A673 (cell line): ENCODE data around the gene GNG7. TPM values are rescaled to one million over a fixed set of nuclear protein-coding genes. Genes with fewer than 3 reads are reported as not detected.

Source experiments
- BruUV-seq: library from RNA; stranded (reverse); fragments of 400-500 nt; replicated peaks from 2 replicates; lab custom pipeline; 2021; lab: Mats Ljungman, UMichigan
- CTCF ChIA-PET: fragments of 300-600 bp; sonication (Branson Sonifier 250); formaldehyde crosslinking; loops from one replicate; lab custom pipeline; 2022; ENCODE audit warnings: antibody characterized with exemption; lab: Charles Lee
- POLR2A ChIA-PET: fragments of 300-600 bp; sonication (Branson Sonifier 250); formaldehyde crosslinking; loops from one replicate; lab custom pipeline; 2022; ENCODE audit warnings: antibody characterized with exemption; ENCODE audit not compliant: low non-redundant PET; lab: Charles Lee
- DNase-seq: peaks from one replicate; pipeline ENCODE4 v3.0.0-alpha.2; 2015; ENCODE audit warnings: low spot score
- H3K27ac ChIP-seq: fragments of 200-600 bp; sonication (generic); 2 replicates; pipeline ENCODE4 v1.5.1; 2016; ENCODE audit warnings: mixed run types, low read depth, mild to moderate bottlenecking, mixed read lengths, antibody characterized with exemption, low read length; ENCODE audit not compliant: poor library complexity, severe bottlenecking
- H3K27me3 ChIP-seq: fragments of 200-600 bp; sonication (generic); replicated peaks from 2 replicates; pipeline ENCODE4 v1.6.1; 2017; ENCODE audit warnings: mixed run types, low read depth, mild to moderate bottlenecking, mixed read lengths, antibody characterized with exemption, low read length; ENCODE audit not compliant: insufficient read depth, poor library complexity
- H3K36me3 ChIP-seq: fragments of 200-600 bp; sonication (generic); 2 replicates; pipeline ENCODE4 v1.6.1; 2016; ENCODE audit warnings: mixed run types, mild to moderate bottlenecking, mixed read lengths, antibody characterized with exemption, low read length; ENCODE audit not compliant: insufficient read depth, poor library complexity, severe bottlenecking
- H3K4me1 ChIP-seq: fragments of 200-600 bp; sonication (generic); 2 replicates; pipeline ENCODE4 v1.6.1; 2017; ENCODE audit warnings: mixed run types, mild to moderate bottlenecking, mixed read lengths, antibody characterized with exemption, low read length; ENCODE audit not compliant: insufficient read depth, poor library complexity, severe bottlenecking
- H3K4me3 ChIP-seq: fragments of 200-600 bp; sonication (generic); 2 replicates; pipeline ENCODE4 v1.5.1; 2016; ENCODE audit warnings: low read depth, mixed run types, mild to moderate bottlenecking, mixed read lengths, low read length; ENCODE audit not compliant: poor library complexity, severe bottlenecking
- H3K9me3 ChIP-seq: fragments of 200-600 bp; sonication (generic); 2 replicates; pipeline ENCODE4 v1.6.1; 2016; ENCODE audit warnings: mixed run types, low read depth, mild to moderate bottlenecking, mixed read lengths, antibody characterized with exemption, low read length; ENCODE audit not compliant: poor library complexity, severe bottlenecking
- CTCF ChIP-seq: fragments of 300-800, 200-600 bp; sonication (generic); conservative IDR thresholded peaks from 2 replicates; pipeline ENCODE4 v1.5.1; 2017; ENCODE audit warnings: low read depth, mild to moderate bottlenecking, antibody characterized with exemption, low read length, moderate library complexity, mixed read lengths
- EZH2 ChIP-seq: fragments of 200-600 bp; sonication (generic); IDR thresholded peaks from 2 replicates; pipeline ENCODE4 v1.6.1; 2017; ENCODE audit warnings: borderline replicate concordance, low read depth, mild to moderate bottlenecking, mixed read lengths, antibody characterized with exemption, low read length; ENCODE audit not compliant: poor library complexity, severe bottlenecking
- intact Hi-C: fragments of 100-400 bp; cut with micrococcal nuclease; formaldehyde crosslinking; loops from one replicate; pipeline ENCODE4 v1.10.0; 2022; ENCODE audit not compliant: unreplicated experiment
- total RNA-seq: library from RNA; stranded (reverse); gene quantifications from 2 replicates; pipeline ENCODE4 v1.2.3, GENCODE V29; 2021

The GNG7 gene
- total RNA-seq, 1 experiment from 2014 or later = 0.30 TPM

DNA sequence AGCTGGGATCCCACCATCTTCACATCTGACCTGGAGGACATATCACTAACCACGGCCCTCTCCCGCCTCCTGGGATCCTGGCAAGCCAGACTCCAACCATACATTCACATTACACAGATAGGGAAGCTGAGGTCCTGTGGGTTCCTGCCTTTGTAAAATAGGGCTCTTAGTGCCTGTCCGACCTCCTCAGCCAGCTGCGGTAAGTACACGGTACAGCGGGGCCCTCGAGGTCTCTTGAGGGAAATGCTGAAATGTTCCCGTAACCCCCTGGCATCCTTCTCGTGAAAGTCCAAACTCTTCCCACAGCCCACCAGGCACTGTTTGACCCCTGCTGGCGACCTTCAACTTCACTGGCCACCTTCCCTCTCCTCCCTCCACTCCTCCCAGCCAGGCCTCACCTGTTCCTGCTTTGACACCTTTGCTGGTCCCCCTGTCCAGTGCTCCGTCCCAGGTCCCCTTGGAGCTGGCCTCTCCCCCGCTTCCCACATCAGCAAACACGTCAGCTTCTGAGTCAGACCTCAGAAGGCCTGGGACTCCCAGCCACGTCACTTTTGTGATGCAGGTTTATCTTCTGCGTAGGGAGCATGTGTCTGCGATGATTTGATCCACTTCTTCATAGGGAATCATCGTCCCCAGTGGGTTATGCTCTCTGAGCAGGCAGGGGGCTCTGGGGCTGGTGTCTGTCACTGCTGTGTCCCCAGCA, 8.8 kb upstream of the GNG7 start:
- no peaks in the 10 kb centered on the region for H3K4me1 ChIP-seq
- H3K4me3 ChIP-seq = no peak overlapping the region
- no TSS peak for BruUV-seq
- intact Hi-C loops = no loop called here
- peaks cover 6% of the 10 kb centered on the region for H3K36me3 ChIP-seq
- ChIA-PET CTCF (interaction anchor here (0.6 kb wide), 2 partner anchors 13 to 80 kb away, joined by 3 read pairs; no protein-coding TSS in a partner anchor), POLR2A (no interaction called here)
- H3K9me3 ChIP-seq = peaks cover 7% of the 10 kb centered on the region
- H3K27me3 ChIP-seq = no peaks in the 10 kb centered on the region
- no peak overlapping the region for H3K27ac ChIP-seq
- no peak for DNase-seq
- TF ChIP-seq CTCF = no peak
- TF ChIP-seq EZH2 = no peak

GRCh38 chr19:2706251-2706650, 3.8 kb upstream of the GNG7 start:
- H3K27me3 ChIP-seq = peaks cover 9% of the 10 kb centered on the region
- intact Hi-C loops = no loop called here
- no peak overlapping the region for H3K27ac ChIP-seq
- DNase-seq = no peak
- BruUV-seq = no TSS peak
- TF ChIP-seq CTCF = no peak
- TF ChIP-seq EZH2 = no peak
- no peaks in the 10 kb centered on the region for H3K4me1 ChIP-seq
- POLR2A ChIA-PET = no interaction called here
- no peaks in the 10 kb centered on the region for H3K9me3 ChIP-seq
- H3K4me3 ChIP-seq = no peak overlapping the region
- no peaks in the 10 kb centered on the region for H3K36me3 ChIP-seq
- CTCF ChIA-PET = no interaction called here

DNA sequence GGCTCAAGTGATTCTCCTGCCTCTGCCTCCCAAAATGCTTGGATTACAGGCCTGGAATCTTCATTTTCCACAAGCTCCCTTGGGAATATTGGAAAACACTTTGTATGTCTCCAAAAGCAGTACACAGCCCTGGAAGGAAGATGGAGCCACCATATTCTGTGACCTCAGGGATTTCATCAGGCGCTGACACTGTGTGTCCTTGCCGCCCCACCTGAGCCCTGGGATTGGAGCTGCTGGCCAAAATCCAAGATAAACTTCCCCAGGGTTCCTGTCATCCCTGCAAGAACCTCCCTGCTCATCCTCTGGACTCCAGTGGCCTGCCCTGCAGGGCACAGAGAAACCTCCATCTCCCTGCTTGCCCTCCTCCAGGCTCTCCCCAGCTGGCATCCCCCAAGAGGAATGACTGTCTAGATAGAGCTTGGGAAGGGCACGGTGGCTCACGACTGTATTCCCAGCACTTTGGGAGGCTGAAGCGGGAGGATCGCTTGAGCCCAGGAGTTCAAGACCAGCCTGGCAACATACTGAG, 1.3 kb upstream of the GNG7 start:
- POLR2A ChIA-PET = no interaction called here
- no TSS peak for BruUV-seq
- Histone ChIP-seq H3K9me3 (no peaks in the 10 kb centered on the region), H3K4me1 (no peaks in the 10 kb centered on the region), H3K27ac (no peak overlapping the region), H3K36me3 (no peaks in the 10 kb centered on the region), H3K4me3 (no peak overlapping the region), H3K27me3 (peaks cover 25% of the 10 kb centered on the region)
- CTCF ChIA-PET = interaction anchor here (0.6 kb wide), 1 partner anchor 55 kb away, joined by 3 read pairs; no protein-coding TSS in a partner anchor
- intact Hi-C loops = no loop called here
- no peak for DNase-seq
- no peak for TF ChIP-seq CTCF
- TF ChIP-seq EZH2 = no peak
